Parathyroid adenoma (tissue), 2 donors: ENCODE measurements around the gene WFS1.

Experiments used
- H2AFZ ChIP-seq: fragments of 300-600 bp; sonication (generic); one replicate; pipeline ENCODE4 v1.7.0; 2017; ENCODE audit warnings: antibody characterized with exemption, mild to moderate bottlenecking
- H3K27ac ChIP-seq: fragments of 300-600 bp; sonication (generic); one replicate; pipeline ENCODE4 v1.7.0; 2017
- H3K27me3 ChIP-seq: fragments of 300-600 bp; sonication (generic); one replicate; pipeline ENCODE4 v1.7.0; 2017; ENCODE audit warnings: low read length; ENCODE audit not compliant: control insufficient read depth, insufficient read depth
- H3K36me3 ChIP-seq: fragments of 300-600 bp; sonication (generic); one replicate; pipeline ENCODE4 v1.7.0; 2017; ENCODE audit warnings: low read length; ENCODE audit not compliant: control insufficient read depth, insufficient read depth
- H3K4me1 ChIP-seq: fragments of 300-600 bp; sonication (generic); one replicate; pipeline ENCODE4 v1.7.0; 2017; ENCODE audit warnings: control low read depth
- H3K4me2 ChIP-seq: fragments of 300-600 bp; sonication (generic); one replicate; pipeline ENCODE4 v1.7.0; 2017; ENCODE audit warnings: low read length
- H3K4me3 ChIP-seq: fragments of 300-600 bp; sonication (generic); one replicate; pipeline ENCODE4 v1.7.0; 2017; ENCODE audit warnings: low read depth, low read length
- H3K79me2 ChIP-seq: fragments of 300-600 bp; sonication (generic); one replicate; pipeline ENCODE4 v1.7.0; 2017; ENCODE audit warnings: control low read depth
- H3K9ac ChIP-seq: fragments of 300-600 bp; sonication (generic); one replicate; pipeline ENCODE4 v1.7.0; 2017; ENCODE audit warnings: mild to moderate bottlenecking
- H3K9me3 ChIP-seq: fragments of 300-600 bp; sonication (generic); one replicate; pipeline ENCODE4 v1.7.0; 2017; ENCODE audit warnings: low read length; ENCODE audit not compliant: control insufficient read depth
- TF ChIP-seq, protein P1 (sequence below): fragments of 300-600 bp; sonication (generic); IDR thresholded peaks from one replicate; pipeline ENCODE4 v1.7.0; 2017; ENCODE audit warnings: antibody characterized with exemption, mild to moderate bottlenecking
- donor health status: primary hyperparathyroidism.

Gene WFS1

DNA sequence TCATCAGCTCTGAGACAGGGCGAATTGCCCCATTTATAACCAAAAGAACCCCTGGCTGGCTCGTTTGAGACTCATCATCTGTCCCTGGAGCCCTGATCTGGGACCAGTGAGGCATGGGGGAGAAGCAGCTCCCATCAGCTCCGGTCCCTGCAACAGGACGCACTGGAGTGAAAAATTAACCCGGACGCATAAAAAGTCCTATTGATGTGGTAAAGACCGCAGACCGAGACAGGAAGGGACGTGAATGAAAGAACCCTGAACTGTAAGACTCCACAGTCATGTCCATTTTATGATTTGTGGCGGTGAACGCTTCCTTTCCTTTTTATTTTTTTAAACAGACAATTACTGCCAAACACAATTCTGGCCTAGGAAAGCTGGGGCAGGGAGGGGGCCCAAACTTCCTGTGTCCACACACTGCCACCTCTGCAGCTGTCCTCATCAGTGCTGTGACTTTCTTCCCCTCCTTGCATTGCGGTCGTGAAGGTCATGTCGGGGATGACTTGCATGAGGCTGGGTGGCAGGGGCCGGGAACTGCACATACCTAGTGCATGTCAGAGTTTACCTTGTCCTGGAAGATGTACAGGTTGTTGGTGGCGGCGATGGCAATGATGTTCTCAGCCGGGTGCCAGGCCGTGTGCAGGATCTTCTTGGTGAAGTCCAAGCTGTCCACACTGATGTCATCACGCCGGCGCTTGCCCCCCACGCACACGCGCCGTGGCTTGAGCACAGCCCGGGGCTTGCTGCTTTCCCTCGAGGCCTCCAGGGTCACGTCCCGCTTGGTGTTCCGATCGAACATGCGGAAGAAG is 53.3 kb downstream of the WFS1 start:
- H3K27ac ChIP-seq: no peak overlapping the region
- H3K9ac ChIP-seq: no peak overlapping the region
- H3K79me2 ChIP-seq: no peaks in the 10 kb centered on the region
- H3K27me3 ChIP-seq: no peaks in the 10 kb centered on the region
- no peak overlapping the region for H3K4me2 ChIP-seq
- H3K9me3 ChIP-seq: no peaks in the 10 kb centered on the region
- H2AFZ ChIP-seq: no peak overlapping the region
- no peak overlapping the region for H3K4me3 ChIP-seq
- TF ChIP-seq, protein P1, sequence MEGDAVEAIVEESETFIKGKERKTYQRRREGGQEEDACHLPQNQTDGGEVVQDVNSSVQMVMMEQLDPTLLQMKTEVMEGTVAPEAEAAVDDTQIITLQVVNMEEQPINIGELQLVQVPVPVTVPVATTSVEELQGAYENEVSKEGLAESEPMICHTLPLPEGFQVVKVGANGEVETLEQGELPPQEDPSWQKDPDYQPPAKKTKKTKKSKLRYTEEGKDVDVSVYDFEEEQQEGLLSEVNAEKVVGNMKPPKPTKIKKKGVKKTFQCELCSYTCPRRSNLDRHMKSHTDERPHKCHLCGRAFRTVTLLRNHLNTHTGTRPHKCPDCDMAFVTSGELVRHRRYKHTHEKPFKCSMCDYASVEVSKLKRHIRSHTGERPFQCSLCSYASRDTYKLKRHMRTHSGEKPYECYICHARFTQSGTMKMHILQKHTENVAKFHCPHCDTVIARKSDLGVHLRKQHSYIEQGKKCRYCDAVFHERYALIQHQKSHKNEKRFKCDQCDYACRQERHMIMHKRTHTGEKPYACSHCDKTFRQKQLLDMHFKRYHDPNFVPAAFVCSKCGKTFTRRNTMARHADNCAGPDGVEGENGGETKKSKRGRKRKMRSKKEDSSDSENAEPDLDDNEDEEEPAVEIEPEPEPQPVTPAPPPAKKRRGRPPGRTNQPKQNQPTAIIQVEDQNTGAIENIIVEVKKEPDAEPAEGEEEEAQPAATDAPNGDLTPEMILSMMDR: no peak
- no peaks in the 10 kb centered on the region for H3K36me3 ChIP-seq
- no peaks in the 10 kb centered on the region for H3K4me1 ChIP-seq

DNA sequence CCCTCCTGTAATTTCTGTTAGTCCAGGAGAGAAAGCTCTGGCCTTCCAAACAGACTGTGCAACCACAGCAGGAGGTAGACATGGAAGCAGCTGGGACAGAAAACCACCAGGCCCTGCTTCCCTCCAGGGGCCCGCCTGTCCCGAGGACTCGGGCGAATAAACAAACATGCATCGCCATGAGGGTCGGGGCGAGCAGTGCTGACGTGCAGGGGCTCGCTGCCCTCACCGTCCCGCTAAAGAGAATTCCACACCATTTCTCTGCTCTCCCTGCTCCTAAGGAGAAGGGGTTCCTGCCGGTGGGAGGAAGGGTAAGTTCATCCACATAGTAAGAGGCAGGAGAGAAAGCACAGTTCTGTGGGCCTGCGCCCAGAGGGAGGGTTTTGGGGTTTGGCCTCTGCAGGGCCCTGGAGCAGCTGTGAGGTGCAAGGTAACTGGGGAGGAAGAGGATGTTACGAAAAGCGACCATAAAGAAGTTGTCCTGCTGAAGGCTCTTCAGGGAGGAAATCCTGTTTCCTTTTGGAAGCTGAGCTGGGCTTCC is 54.9 kb downstream of the WFS1 start:
- Histone ChIP-seq H3K4me1 (no peaks in the 10 kb centered on the region), H3K79me2 (no peaks in the 10 kb centered on the region), H3K27ac (no peak overlapping the region), H3K9me3 (no peaks in the 10 kb centered on the region), H3K4me3 (no peak overlapping the region), H2AFZ (no peak overlapping the region), H3K27me3 (no peaks in the 10 kb centered on the region), H3K4me2 (no peak overlapping the region), H3K9ac (no peak overlapping the region), H3K36me3 (no peaks in the 10 kb centered on the region)
- TF ChIP-seq, protein P1: no peak

DNA sequence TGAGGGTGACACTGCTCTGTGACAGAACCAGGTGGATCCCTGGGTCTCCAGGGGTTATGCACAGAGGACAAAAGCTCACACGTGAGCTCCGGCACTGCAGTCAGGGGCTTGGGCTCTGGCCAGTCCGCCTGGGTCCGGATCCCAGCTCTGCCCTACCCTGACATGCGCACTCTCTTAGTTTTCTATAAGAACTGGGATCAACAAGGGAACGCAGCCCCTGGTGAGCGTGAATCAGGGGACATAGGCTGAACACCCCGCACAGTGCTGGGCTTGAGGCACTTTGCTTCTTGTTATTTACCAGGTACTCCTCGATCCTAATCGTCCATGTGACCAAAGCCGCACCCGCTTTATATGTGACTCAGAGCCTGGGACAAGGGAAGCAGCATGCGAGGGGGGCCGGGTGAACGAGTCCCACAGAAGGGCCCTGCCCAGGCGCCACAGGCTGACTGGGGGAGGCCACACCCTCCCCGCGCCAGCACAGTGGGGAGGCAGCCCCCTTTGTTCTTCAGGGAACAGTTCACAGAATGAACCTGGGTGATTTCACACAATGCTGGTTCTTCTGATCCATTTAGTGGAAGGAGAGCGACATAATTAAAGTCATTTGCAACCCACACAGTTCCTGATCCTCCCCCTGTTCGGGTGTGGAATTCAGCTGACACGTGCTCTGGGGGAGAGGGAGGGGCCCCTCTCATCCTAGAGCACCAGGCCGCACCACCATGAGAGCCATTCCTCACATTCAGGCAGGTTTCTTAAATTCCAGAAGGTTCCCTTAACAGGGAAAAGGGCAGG is 55.5 kb downstream of the WFS1 start:
- Histone ChIP-seq H3K4me1 (no peaks in the 10 kb centered on the region), H3K9ac (no peak overlapping the region), H2AFZ (no peak overlapping the region), H3K36me3 (no peaks in the 10 kb centered on the region), H3K27ac (no peak overlapping the region), H3K4me2 (no peak overlapping the region), H3K4me3 (no peak overlapping the region), H3K9me3 (no peaks in the 10 kb centered on the region), H3K79me2 (no peaks in the 10 kb centered on the region), H3K27me3 (no peaks in the 10 kb centered on the region)
- TF ChIP-seq, protein P1: no peak

DNA sequence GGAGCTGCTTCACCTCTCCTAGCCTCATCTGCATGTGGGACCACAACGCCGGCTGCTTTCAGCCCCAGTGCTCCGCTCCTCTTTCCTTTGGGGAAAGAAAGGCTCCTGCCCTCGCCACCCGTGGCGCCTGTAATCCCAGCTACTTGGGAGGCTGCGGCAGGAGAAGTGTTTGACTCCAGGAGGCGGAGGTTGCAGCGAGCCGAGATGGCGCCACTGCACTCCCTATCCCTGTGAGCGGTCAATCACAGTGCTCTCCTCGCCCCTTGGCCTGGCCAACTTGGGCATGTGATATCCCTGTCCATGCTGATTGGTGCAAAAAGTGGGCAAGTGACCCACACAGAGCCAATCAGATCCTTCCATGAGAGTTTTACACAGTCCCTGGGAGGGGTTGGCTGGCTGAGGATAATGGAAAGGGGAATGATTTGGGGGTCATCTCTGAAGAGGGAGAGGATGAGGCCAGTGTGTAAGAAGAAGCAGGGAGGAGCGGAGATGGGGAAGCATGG is 56.2 kb downstream of the WFS1 start:
- no peaks in the 10 kb centered on the region for H3K27me3 ChIP-seq
- no peaks in the 10 kb centered on the region for H3K36me3 ChIP-seq
- H2AFZ ChIP-seq: no peak overlapping the region
- no peaks in the 10 kb centered on the region for H3K79me2 ChIP-seq
- H3K9ac ChIP-seq: no peak overlapping the region
- no peak overlapping the region for H3K4me3 ChIP-seq
- H3K4me2 ChIP-seq: no peak overlapping the region
- H3K27ac ChIP-seq: no peak overlapping the region
- TF ChIP-seq, protein P1: no peak
- no peaks in the 10 kb centered on the region for H3K9me3 ChIP-seq
- H3K4me1 ChIP-seq: no peaks in the 10 kb centered on the region
